Central memory CD4-positive, alpha-beta T cell (primary cell): ENCODE results near the gene HDAC9.

Source experiments
- DNase-seq: peaks from one replicate; pipeline ENCODE4 v3.0.0; 2022

HDAC9 gene

DNA sequence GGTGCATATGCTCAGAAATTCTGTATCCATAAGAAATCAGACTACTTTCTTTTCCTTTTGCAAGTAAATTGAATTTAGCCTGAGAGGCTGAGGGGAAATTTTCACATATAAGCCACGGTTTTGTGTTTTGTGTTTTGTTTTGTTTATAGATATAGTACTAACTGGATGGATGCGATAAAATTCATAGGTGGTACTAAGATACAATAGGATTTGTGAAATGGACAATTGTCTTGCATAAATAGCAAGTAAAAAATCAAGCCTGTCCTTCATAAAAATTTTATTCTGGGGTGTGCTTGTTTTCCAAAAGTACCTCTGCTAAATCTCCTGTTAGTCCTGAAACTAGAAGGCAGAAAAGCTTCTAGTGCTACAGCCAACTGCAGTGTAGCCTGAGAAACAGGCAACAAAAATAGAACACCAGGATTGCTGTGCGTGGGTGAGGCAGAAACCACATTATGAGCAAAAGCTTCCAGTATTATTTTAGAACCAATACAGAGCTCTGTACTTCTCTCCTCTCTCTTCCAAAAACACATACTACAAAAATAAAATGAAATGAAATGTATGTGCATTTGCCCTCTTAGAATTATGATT is 634 bp upstream of the HDAC9 start:
- DNase-seq: no peak

DNA sequence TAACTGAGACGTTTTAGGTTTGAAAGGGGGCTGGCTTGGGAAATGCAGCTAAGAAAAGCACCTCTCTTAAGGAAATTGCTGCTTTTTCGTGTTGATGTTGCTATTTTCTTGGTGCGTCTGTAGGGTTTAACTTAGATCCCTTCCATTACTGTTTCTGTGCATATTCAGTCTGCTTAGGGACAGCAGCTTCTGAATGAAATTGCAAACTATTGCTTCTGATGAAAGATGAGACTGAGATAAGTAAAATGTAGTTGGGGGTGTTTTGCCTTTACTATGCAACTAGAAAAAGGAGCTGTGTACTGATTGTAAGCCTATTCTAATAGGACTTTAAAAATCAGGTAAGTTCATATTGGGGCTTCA is 772 bp downstream of the HDAC9 start:
- DNase-seq: no peak

DNA sequence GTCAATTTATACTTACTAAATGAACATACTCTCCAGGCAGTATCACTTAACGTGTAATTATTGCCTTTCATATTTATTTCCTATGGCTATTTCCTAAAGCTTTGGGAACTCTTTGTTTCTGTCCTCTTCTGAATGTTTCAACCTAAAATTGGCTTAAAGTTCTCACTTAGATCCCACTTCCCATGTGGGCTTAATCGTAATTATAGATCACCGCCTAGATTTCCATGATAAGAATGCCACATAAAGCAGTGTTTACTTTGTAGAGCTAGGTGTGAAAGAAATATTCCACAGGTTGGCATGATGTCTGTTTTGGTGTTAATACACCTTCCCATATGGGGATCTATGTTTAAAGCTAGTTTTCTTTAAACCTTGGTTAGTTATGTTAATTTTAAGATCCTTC is 1.5 kb downstream of the HDAC9 start:
- DNase-seq: no peak

GRCh38 chr7:18497800-18498199 is 2.3 kb downstream of the HDAC9 start:
- DNase-seq: no peak

DNA sequence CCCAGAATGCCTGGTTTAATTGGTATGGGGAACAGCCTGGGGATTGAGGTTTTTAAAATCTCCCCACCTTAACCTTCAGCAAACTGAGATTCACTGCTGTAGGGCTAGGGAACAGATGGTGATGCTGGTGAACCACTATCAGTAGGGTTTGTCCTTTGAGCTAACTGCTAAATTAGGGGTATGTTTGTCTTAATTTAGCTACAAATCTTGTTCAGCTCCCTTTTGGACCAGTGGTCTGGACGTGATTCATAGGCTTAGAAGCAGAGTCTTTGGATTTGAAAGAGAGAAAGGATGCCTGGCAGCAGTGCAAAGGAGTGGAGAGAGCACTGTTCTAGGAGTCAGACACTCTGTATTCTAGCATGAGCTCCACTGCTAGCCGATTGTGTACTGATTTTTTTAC is 2.8 kb downstream of the HDAC9 start:
- DNase-seq: no peak

GRCh38 chr7:18499407-18500177 is 4.0 kb downstream of the HDAC9 start:
- DNase-seq: no peak

- DNase-seq: no peak
Observed at GRCh38 chr7:18503126-18503866, 7.7 kb downstream of the HDAC9 start.

DNA sequence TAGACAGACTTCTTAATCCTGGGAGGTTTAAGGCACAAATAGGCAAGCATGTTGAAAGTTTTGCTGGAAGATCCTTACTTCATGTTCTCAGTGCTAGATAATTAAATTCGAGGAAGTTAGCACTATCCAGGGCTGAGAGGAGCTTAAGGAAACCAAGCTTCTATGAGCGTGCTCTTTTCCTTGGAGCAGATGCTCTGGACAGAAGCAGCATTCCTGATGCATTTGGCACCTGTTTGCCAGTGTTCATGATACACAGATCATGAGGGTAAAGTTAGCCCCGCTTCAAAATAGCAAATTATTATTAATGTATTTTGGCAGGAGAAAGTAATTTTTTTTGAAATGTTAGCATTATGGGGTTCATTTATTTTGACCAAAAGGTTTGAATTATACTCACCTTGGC is 9.4 kb downstream of the HDAC9 start:
- no peak for DNase-seq

DNA sequence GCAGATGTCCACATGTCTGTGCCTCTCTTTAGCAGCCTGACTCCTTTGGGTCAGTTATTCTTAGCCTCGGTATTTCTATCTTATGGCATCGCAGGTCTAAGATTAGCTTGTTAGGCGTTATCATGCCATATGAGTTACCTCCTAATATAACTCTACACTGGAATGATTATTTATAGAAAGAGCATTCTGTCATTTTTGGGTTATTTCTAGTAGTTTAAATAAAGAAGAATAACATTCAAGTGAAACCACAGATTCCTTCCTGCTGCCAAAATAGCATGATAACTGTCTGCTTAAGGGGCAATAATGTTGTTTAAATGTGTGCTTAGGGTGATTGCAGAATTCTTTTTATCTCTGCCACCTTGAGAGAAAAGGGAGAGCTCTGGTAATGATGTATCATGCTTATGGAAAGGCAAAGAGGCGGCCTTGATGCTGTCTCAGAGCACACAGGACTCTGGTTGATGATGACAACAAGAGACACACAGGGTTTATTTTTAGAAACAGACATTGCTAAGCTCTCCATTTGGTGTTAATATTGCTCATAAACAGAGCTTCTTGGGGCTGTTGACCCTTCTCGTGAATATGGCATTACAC is 10.4 kb downstream of the HDAC9 start:
- DNase-seq: no peak

- DNase-seq: no peak
Observed at GRCh38 chr7:18508443-18509427, 13.2 kb downstream of the HDAC9 start.

DNA sequence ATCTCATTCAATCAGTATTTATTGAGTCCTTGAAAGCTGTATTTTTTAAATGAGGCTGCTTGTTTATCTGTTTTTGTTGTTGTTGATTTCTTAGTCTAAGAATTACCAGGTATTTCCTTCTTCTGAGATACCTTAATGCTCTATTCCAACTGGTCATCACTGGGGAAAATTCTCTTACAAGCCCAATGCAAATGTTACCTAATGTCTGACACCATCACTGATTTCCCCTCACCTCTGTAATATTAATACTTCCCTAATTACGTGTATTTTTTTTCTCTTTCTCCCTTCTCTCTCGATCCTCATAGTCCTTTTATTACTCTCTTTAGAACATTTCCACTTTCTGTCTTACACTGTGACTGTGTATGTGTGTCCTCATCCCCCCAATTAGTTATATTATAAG is 13.9 kb downstream of the HDAC9 start:
- no peak for DNase-seq

DNA sequence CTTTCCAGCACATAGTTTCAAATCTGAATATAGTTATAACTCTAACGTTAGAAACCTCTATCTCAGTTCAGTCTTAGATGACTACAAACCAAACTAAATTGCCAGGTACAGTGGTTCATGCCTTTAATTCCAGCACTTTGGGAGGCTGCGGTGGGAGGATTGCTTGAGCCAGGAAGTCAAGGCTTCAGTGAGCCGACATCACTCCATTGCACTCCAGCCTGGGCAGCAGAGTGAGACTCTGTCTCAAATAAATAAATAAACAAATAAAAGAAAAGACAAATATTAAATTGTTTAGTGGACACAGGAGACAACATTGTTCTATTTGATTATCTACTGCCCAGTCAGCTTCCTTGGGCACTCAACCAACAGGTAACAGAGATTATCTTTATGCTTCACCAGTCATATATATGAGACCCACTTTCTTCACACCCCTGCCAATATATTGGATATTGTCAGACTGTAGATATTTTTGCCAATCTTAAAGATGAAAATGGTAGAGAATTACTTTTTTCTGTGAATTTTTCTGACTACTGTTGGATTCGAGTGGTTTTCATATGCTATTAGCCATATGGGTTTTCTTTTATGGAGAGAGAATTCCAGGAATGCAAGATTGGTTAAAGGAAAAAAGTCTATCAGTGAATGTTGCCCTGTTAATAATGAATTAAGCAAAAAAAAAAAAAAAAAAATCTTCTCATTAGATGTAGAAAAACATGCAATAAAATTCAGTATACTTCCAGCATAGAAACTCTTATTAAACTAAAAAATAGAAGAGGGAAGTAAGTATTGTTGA is 16.0 kb downstream of the HDAC9 start:
- DNase-seq: no peak

- DNase-seq: no peak
Observed at GRCh38 chr7:18513343-18513742, 17.8 kb downstream of the HDAC9 start.

GRCh38 chr7:18515067-18515466 is 19.5 kb downstream of the HDAC9 start:
- no peak for DNase-seq

DNA sequence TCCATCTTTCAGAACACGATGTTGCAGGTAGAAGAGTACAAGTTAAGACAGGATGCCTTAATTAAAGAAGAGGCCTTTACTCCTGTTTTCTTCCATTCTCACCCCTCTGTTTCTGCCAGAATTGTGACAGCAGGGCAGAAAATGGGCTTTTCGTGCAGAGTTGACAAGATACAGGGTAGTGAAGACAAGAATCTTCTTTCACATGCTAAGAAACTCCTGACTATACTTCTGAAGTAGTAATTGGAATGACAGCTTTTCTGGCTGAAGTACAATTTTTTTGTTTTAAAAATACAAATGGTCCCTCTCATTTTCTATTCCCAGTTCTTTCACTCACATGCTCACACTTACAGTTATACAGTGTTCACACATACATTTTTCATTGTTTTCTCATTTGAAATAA is 22.1 kb downstream of the HDAC9 start:
- no peak for DNase-seq

DNA sequence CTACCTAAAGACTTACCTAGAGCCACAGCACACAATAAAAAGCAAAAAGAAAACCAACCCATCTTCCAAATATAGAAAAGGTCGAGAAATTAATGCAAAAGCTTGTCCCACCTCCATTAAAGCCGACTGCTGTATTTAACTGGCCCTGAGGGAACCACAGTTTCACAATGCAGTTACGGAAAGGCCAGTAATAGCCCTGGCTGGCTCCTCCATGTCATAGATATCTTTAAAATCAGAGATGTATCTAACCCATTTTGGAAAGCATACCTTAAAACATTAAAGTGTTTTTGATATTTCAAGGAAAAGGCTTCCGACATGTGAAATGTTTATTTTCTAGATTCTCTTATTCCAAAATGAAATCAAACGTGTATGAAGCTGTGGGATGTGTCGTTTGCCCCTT is 23.0 kb downstream of the HDAC9 start:
- no peak for DNase-seq

DNA sequence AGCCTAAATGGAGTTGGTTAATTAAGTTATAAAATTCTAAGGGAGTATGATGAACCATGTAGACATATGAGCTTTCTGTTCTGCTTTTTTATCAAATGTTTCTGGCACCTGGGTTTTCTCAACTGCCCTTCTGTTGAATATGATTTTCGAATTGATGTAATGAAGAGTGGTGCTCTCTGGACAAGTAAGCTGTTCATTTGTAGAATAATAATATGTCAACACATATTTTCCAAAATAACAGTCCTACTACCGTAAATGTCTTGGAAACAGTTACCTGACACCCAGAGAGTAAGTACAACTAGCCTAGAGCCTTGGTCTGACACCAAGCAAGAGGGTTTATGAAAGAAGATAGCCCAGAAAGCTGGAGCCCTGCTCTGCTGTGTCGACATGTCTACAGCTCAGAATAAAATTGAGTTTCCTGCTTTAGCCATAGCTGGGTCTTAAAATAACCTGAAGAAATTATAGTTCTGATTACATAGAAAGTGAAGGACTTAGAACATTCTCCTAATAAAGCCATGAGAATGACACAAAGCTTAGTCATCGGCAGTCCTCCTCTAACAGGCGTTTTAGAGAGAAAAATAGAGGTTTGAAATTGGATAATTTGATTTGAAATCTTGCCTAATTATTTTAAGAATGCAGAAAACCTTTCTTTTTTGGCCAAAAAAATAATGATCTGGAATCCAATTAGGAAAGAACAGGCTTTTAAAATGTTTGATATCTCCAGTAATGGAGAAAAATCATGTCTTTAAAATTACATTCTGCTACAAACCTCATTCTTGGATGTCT is 25.1 kb downstream of the HDAC9 start:
- no peak for DNase-seq

- DNase-seq: no peak
Observed at GRCh38 chr7:18521236-18521589, 25.7 kb downstream of the HDAC9 start.

GRCh38 chr7:18521945-18522566 is 26.5 kb downstream of the HDAC9 start:
- DNase-seq: no peak

- no peak for DNase-seq
Observed at GRCh38 chr7:18524248-18524647, 28.7 kb downstream of the HDAC9 start.
